ENCODE data around the gene SNX15.

Gene SNX15

DNA sequence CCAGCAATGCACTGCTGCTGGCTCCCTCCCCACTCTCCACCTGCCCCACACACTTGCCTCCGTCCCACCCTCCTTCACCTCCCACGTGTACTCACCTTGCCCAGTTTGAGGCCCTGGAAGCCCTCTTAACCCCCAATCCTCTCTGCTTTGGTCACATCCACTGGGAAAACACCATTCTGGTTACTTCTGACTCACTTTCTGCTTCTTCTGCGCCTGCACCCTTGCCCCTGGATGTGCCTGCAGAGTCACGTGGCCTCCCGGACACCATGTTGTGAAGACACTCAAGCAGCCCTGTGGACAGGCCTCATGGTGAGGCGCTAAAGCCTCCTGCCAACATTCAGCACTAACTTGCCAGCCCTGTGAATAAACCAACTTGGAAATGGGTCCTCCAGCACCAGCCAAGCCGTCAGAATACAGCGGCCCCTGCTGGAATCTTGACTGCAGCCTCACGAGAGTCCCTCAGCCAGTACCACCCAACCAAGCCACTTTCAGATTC is 33.7 kb downstream of the SNX15 start:
- peak; percentile 31; the same call in 1 of the 2 replicates for TF ChIP-seq RAD21 (IDR thresholded peaks at IDR 0.05; ENCODE audit: low read depth)
- TF ChIP-seq USF1 (IDR thresholded peaks at IDR 0.05) = 0 out of 2 replicates have a peak, but pooled peaks have one; percentile 23
- TF ChIP-seq EP300 (IDR thresholded peaks at IDR 0.05; ENCODE audit: borderline replicate concordance) = no peak

GRCh38 chr11:65063532-65063931 is 36.3 kb downstream of the SNX15 start:
- TF ChIP-seq, protein P1, sequence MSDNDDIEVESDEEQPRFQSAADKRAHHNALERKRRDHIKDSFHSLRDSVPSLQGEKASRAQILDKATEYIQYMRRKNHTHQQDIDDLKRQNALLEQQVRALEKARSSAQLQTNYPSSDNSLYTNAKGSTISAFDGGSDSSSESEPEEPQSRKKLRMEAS (IDR thresholded peaks at IDR 0.05) = no peak
- no peak for TF ChIP-seq NFIC (IDR thresholded peaks at IDR 0.05)
- no peak for TF ChIP-seq USF1 (IDR thresholded peaks at IDR 0.05)
- TF ChIP-seq, protein P2, sequence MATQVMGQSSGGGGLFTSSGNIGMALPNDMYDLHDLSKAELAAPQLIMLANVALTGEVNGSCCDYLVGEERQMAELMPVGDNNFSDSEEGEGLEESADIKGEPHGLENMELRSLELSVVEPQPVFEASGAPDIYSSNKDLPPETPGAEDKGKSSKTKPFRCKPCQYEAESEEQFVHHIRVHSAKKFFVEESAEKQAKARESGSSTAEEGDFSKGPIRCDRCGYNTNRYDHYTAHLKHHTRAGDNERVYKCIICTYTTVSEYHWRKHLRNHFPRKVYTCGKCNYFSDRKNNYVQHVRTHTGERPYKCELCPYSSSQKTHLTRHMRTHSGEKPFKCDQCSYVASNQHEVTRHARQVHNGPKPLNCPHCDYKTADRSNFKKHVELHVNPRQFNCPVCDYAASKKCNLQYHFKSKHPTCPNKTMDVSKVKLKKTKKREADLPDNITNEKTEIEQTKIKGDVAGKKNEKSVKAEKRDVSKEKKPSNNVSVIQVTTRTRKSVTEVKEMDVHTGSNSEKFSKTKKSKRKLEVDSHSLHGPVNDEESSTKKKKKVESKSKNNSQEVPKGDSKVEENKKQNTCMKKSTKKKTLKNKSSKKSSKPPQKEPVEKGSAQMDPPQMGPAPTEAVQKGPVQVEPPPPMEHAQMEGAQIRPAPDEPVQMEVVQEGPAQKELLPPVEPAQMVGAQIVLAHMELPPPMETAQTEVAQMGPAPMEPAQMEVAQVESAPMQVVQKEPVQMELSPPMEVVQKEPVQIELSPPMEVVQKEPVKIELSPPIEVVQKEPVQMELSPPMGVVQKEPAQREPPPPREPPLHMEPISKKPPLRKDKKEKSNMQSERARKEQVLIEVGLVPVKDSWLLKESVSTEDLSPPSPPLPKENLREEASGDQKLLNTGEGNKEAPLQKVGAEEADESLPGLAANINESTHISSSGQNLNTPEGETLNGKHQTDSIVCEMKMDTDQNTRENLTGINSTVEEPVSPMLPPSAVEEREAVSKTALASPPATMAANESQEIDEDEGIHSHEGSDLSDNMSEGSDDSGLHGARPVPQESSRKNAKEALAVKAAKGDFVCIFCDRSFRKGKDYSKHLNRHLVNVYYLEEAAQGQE (IDR thresholded peaks at IDR 0.05; ENCODE audit: low read depth) = no peak
- TF ChIP-seq TCF12 (IDR thresholded peaks at IDR 0.05; ENCODE audit: low read depth) = no peak
- TF ChIP-seq TAF1 (IDR thresholded peaks at IDR 0.05; ENCODE audit: low read depth) = no peak
- no peak for TF ChIP-seq FOXM1 (IDR thresholded peaks at IDR 0.05; ENCODE audit: borderline replicate concordance, low read depth)
- TF ChIP-seq RAD21 (IDR thresholded peaks at IDR 0.05; ENCODE audit: low read depth) = no peak
- TF ChIP-seq CEBPB (IDR thresholded peaks at IDR 0.05) = no peak
- no peak for TF ChIP-seq TEAD4 (IDR thresholded peaks at IDR 0.05)
- TF ChIP-seq EGR1 (IDR thresholded peaks at IDR 0.05) = no peak
- TF ChIP-seq YY1 (IDR thresholded peaks at IDR 0.05; ENCODE audit: low read depth) = no peak

- no peak for TF ChIP-seq USF1 (IDR thresholded peaks at IDR 0.05)
- no peak for TF ChIP-seq EGR1 (IDR thresholded peaks at IDR 0.05)
- TF ChIP-seq NFIC (IDR thresholded peaks at IDR 0.05) = no peak
- TF ChIP-seq TEAD4 (IDR thresholded peaks at IDR 0.05) = no peak
- no peak for TF ChIP-seq EP300 (IDR thresholded peaks at IDR 0.05; ENCODE audit: borderline replicate concordance)
Observed at GRCh38 chr11:65064847-65065240, 37.6 kb downstream of the SNX15 start.

- TF ChIP-seq CEBPB (IDR thresholded peaks at IDR 0.05) (no peak), RAD21 (IDR thresholded peaks at IDR 0.05; ENCODE audit: low read depth) (no peak), EGR1 (IDR thresholded peaks at IDR 0.05) (no peak)
Observed at GRCh38 chr11:65065851-65066250, 38.6 kb downstream of the SNX15 start.

- no peak for TF ChIP-seq TEAD4 (IDR thresholded peaks at IDR 0.05)
- no peak for TF ChIP-seq CEBPB (IDR thresholded peaks at IDR 0.05)
- no peak for TF ChIP-seq CREB1 (IDR thresholded peaks at IDR 0.05; ENCODE audit: low read depth)
- no peak for TF ChIP-seq TCF12 (IDR thresholded peaks at IDR 0.05; ENCODE audit: low read depth)
- no peak for TF ChIP-seq FOXM1 (IDR thresholded peaks at IDR 0.05; ENCODE audit: borderline replicate concordance, low read depth)
- no peak for TF ChIP-seq ZBTB7A (IDR thresholded peaks at IDR 0.05; ENCODE audit: low read depth)
- TF ChIP-seq, protein P2 (IDR thresholded peaks at IDR 0.05; ENCODE audit: low read depth) = no peak
- TF ChIP-seq EP300 (IDR thresholded peaks at IDR 0.05; ENCODE audit: borderline replicate concordance) = no peak
- no peak for TF ChIP-seq TAF1 (IDR thresholded peaks at IDR 0.05; ENCODE audit: low read depth)
- no peak for TF ChIP-seq YY1 (IDR thresholded peaks at IDR 0.05; ENCODE audit: low read depth)
- no peak for TF ChIP-seq EGR1 (IDR thresholded peaks at IDR 0.05)
- no peak for TF ChIP-seq RAD21 (IDR thresholded peaks at IDR 0.05; ENCODE audit: low read depth)
- TF ChIP-seq USF1 (IDR thresholded peaks at IDR 0.05) = no peak
- TF ChIP-seq, protein P1 (IDR thresholded peaks at IDR 0.05) = no peak
- no peak for TF ChIP-seq NFIC (IDR thresholded peaks at IDR 0.05)
Observed at GRCh38 chr11:65066315-65066714, 39.1 kb downstream of the SNX15 start.

DNA sequence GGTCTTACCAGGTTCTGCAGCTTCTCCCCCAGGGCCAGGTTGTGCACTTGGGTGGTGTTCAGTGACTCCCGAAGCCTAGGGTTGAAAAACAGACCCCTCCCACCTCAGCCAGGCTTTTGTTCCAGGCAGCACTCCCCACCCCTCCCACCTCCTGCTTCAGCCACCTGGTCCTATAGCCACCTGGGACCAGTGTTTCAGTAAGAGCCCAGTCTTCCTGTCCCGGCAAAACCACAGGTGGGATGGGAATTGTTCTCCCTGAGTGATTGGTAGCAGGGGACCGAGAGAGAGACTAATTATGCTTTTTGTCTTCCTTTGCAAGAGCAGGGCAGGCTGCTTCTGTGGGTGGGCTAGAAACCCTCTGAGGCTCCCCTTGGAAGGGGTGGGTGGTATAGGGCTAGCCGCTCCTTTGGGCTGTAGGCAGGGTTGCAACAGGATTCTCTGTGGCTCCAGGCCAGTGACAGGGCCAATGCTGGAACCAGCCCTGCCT is 39.6 kb downstream of the SNX15 start:
- TF ChIP-seq, protein P1 (IDR thresholded peaks at IDR 0.05) = no peak
- TF ChIP-seq EP300 (IDR thresholded peaks at IDR 0.05; ENCODE audit: borderline replicate concordance) (no peak), TEAD4 (IDR thresholded peaks at IDR 0.05) (no peak), FOXM1 (IDR thresholded peaks at IDR 0.05; ENCODE audit: borderline replicate concordance, low read depth) (no peak), RAD21 (IDR thresholded peaks at IDR 0.05; ENCODE audit: low read depth) (no peak), USF1 (IDR thresholded peaks at IDR 0.05) (no peak), CEBPB (IDR thresholded peaks at IDR 0.05) (no peak), ZBTB7A (IDR thresholded peaks at IDR 0.05; ENCODE audit: low read depth) (no peak), TCF12 (IDR thresholded peaks at IDR 0.05; ENCODE audit: low read depth) (no peak), EGR1 (IDR thresholded peaks at IDR 0.05) (no peak), TAF1 (IDR thresholded peaks at IDR 0.05; ENCODE audit: low read depth) (no peak), YY1 (IDR thresholded peaks at IDR 0.05; ENCODE audit: low read depth) (no peak), NFIC (IDR thresholded peaks at IDR 0.05) (no peak)
- TF ChIP-seq, protein P2 (IDR thresholded peaks at IDR 0.05; ENCODE audit: low read depth) = no peak
